HG02943 (cell line): ENCODE data around the gene MYNN.
A peak's percentile ranks its signal among the peaks of the same experiment; 100 is the strongest.

Source experiments
- ATAC-seq: cut with Tn5 transposase; IDR thresholded peaks from one replicate; pipeline ENCODE4 v1.9.1; 2021; ENCODE audit warnings: mild to moderate bottlenecking, low read depth, moderate library complexity; ENCODE audit not compliant: unreplicated experiment

The MYNN gene

GRCh38 chr3:169774186-169774585 lies 990 bp downstream of the MYNN start:
- no peak for ATAC-seq

GRCh38 chr3:169777822-169778221 lies 4.6 kb downstream of the MYNN start:
- no peak for ATAC-seq

- ATAC-seq = no peak
These were observed 7.5 kb downstream of the MYNN start for GRCh38 chr3:169780742-169781141.

- no peak for ATAC-seq
These were observed 8.1 kb downstream of the MYNN start for GRCh38 chr3:169781209-169781855.

- no peak for ATAC-seq
These were observed 13.9 kb downstream of the MYNN start for GRCh38 chr3:169787120-169787519.

GRCh38 chr3:169787791-169788190 lies 14.6 kb downstream of the MYNN start:
- no peak for ATAC-seq

- ATAC-seq = no peak
These were observed 17.0 kb downstream of the MYNN start for GRCh38 chr3:169790219-169790618.

- ATAC-seq = no peak
These were observed 17.7 kb downstream of the MYNN start for GRCh38 chr3:169790687-169791429.

GRCh38 chr3:169792359-169792758 lies 19.2 kb downstream of the MYNN start:
- no peak for ATAC-seq

- ATAC-seq = no peak
These were observed 31.5 kb downstream of the MYNN start for GRCh38 chr3:169804681-169805080.

- no peak for ATAC-seq
These were observed 36.1 kb downstream of the MYNN start for GRCh38 chr3:169809230-169809795.

- ATAC-seq = no peak
These were observed 38.6 kb downstream of the MYNN start for GRCh38 chr3:169811631-169812331.

GRCh38 chr3:169812332-169813235 lies 39.4 kb downstream of the MYNN start, which contains the start of the genes LRRC34 and LRRIQ4:
Gene LRRC34, minus strand, starts transcription at chr3:169812904. Its CDS starts 356 bp downstream, at chr3:169812548.
Gene LRRIQ4, plus strand, starts transcription at chr3:169812870. Its CDS starts 9,052 bp downstream, at chr3:169821922.
- peak; percentile 59 for ATAC-seq

- ATAC-seq = no peak
These were observed 40.1 kb downstream of the MYNN start for GRCh38 chr3:169813278-169813677.

GRCh38 chr3:169813757-169814517 lies 40.7 kb downstream of the MYNN start:
- ATAC-seq = peak; percentile 77

GRCh38 chr3:169815590-169816150 lies 42.5 kb downstream of the MYNN start:
- no peak for ATAC-seq

- no peak for ATAC-seq
These were observed 45.1 kb downstream of the MYNN start for GRCh38 chr3:169818316-169818715.

GRCh38 chr3:169822091-169822490 lies 48.9 kb downstream of the MYNN start:
- no peak for ATAC-seq

GRCh38 chr3:169822540-169822939 lies 49.3 kb downstream of the MYNN start:
- no peak for ATAC-seq
